ENCODE results near the gene EPB41L2.

Gene EPB41L2

DNA sequence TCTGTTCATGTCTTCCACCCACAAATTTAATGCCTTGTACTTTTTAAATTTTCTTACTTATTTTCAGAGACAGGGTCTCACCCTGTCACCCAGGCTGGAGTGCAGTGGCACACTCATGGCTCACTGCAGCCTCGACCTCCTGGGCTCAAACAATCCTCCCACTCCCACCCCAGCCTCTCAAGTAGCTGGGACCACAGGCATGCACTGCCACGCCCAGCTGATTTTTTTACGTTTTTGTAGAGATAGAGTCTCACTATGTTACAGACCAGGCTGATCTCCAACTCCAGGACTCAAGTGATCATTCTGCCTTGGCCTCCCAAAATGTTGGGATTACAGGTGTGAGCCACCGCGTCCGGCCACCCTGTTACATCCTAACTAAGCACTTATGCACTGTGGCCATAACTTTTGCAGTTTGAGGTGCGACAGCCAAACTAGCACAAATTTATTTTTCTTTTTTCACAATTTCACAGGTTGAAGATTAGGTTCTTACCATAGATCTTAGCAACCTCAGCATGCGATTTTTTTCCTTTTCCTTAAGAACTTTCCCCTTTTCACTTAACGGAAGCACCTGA lies 92.1 kb downstream of the EPB41L2 start:
- H3K4me3 Mint-ChIP-seq, result no peak overlapping the region
- no peaks in the 10 kb centered on the region for H3K9me3 Mint-ChIP-seq (ENCODE audit: low read depth)
- H3K4me1 Mint-ChIP-seq (ENCODE audit: low read depth), result no peaks in the 10 kb centered on the region
- H3K27me3 Mint-ChIP-seq, result no peaks in the 10 kb centered on the region
- H3K36me3 Mint-ChIP-seq, result no peaks in the 10 kb centered on the region
- no peak overlapping the region for H3K27ac Mint-ChIP-seq

DNA sequence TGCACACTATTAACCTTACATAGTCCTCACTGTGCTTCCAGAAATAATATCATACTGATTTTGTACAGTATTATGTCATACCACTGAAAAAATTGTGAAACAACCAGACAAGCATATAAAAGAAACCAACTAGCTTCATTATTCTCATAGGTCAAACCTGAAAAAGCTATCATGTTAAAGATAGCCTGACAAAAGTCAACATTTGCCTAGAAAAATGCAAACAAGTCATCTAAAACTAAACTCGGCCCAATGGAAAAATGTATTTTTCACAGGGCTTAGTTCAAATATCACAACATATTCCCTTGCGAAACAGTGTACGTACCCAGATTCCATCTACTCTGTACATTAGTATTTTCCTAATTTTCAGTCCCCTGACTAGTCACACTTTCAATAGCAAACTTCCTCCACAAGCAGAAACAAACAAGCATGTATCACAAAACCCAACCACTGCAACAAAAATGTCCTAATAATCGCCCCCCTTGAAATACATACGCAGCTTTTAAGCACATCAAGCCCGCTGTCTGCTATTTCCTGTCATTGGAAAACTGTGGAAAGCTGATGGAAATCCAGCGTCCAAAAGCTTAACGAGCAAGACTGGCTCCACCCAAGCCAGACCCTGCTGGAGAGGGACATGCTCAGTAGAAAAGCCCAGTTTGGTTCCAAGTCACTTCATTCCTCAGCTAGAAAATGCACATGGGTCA lies 93.1 kb downstream of the EPB41L2 start:
- Mint-ChIP-seq H3K27me3 (no peaks in the 10 kb centered on the region), H3K36me3 (no peaks in the 10 kb centered on the region), H3K4me1 (ENCODE audit: low read depth) (no peaks in the 10 kb centered on the region), H3K9me3 (ENCODE audit: low read depth) (no peaks in the 10 kb centered on the region), H3K4me3 (no peak overlapping the region), H3K27ac (no peak overlapping the region)

DNA sequence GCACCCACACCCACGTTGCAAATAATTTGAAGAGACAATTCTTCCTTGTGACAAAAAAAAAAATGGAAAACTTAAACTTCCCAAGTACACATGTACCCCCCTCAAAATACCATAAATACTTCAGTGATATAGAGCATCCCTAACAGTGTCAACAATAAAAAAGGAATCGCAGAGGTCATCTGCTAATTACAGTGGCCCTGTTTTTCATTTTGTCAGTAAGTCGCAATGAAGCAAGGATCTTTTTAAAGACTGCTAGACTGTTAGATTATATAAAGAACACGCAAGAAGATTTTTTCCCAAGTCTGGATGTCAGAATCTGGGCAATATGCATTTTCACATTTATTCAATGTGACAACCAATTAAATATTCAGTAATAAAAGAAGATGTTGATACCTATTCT lies 93.9 kb downstream of the EPB41L2 start:
- Mint-ChIP-seq H3K9me3 (ENCODE audit: low read depth) (no peaks in the 10 kb centered on the region), H3K27ac (no peak overlapping the region), H3K4me1 (ENCODE audit: low read depth) (no peaks in the 10 kb centered on the region)

DNA sequence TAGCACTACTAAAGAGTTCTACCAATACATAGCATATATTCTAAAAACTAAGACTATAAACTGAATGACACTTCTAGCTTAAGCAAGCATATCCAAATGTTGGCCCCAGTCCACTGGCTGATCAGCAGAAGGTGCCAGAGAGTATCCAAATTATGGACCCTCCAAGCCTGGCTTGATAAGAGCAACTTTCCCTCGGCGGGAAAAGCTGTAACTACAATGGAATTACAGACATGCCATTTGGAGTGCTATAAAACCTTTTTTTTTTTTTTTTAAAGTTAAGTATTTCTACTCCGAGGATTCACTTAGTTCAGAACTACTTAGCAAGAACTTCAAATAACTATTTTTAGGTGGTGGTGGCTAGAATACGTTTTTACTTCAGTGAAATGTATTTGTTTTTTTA lies 94.6 kb downstream of the EPB41L2 start:
- Mint-ChIP-seq H3K4me1 (ENCODE audit: low read depth) (no peaks in the 10 kb centered on the region), H3K27me3 (no peaks in the 10 kb centered on the region), H3K36me3 (no peaks in the 10 kb centered on the region), H3K9me3 (ENCODE audit: low read depth) (no peaks in the 10 kb centered on the region), H3K4me3 (no peak overlapping the region), H3K27ac (no peak overlapping the region)

More for the DNA sequence above, 93.9 kb downstream of the EPB41L2 start:
- no peaks in the 10 kb centered on the region for H3K36me3 Mint-ChIP-seq
- H3K4me3 Mint-ChIP-seq, result no peak overlapping the region
- H3K27me3 Mint-ChIP-seq, result no peaks in the 10 kb centered on the region

DNA sequence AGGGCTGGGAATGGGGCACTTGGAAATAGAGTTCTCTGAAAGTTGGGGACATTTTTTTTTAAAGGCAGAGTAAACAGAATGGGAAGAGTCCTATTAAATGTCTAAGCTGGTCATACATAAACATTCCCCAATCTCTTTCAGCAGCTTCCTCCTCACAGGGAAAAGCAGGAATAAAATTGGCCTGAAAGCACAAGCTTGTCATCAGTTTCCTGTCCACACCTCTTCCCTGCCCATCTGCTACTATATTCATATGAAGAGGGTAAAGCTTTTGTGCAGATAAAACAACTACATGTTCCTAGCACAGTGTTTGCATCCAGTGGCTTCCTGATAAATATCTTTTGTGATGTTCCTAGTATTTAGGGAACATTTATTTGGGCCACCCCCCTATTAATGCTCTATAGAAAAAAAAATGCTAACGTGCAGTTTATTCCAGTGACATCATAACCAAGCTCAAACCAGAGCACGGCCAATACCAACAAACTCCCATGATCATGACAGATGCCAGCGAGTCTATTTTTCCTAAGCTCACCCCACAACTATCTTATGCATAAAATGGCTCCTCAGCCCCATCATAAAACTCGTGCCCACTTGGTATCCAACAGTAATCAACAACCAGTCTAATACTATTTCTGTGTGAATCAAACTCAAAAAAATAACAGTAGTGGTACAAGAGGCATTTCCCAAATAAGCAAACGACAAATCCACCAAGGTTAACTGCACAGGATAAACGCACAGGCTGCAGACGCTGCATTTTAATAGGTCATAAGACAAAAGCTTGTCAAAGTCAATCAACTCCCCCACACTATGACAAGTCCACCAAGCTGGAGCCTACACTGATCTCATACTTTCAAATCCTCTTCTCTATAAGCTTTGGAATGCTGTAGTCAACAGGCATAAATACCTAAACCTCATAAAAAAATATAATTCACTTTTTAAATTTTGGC lies 95.3 kb downstream of the EPB41L2 start:
- H3K9me3 Mint-ChIP-seq (ENCODE audit: low read depth), result no peaks in the 10 kb centered on the region
- no peaks in the 10 kb centered on the region for H3K4me1 Mint-ChIP-seq (ENCODE audit: low read depth)
- no peak overlapping the region for H3K27ac Mint-ChIP-seq

DNA sequence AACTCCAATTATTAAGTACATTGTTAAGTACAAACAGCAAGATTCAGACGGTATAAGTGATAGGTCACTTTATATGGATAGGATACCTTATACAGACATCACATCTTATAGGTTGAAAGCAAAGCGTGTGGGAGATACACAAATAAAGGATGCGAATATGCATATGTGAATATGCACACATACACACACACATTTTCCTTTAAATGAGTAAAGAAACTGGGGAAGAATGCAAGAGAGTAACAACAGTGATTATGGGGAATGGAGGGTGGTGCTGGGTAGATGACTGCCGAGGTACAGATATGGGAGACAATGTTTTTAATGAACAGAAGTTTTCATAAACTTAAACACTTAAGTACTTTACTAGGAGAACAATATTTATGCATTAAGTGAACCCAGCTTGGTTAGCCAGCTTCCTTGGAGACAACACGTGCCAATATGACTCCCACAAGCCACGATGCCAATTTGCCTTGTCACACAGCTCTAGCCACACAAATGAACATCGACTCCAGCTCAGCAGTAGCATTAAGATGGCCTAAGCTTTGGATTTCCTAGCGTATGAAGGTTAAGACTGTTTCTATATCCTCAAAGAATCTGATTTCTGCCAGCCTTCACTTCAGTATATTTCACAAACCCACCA lies 96.6 kb downstream of the EPB41L2 start:
- Mint-ChIP-seq H3K27me3 (no peaks in the 10 kb centered on the region), H3K27ac (no peak overlapping the region), H3K4me1 (ENCODE audit: low read depth) (no peaks in the 10 kb centered on the region), H3K4me3 (no peak overlapping the region), H3K9me3 (ENCODE audit: low read depth) (no peaks in the 10 kb centered on the region), H3K36me3 (no peaks in the 10 kb centered on the region)

More for the DNA sequence above, 95.3 kb downstream of the EPB41L2 start:
- Mint-ChIP-seq H3K4me3 (no peak overlapping the region), H3K36me3 (no peaks in the 10 kb centered on the region), H3K27me3 (no peaks in the 10 kb centered on the region)

DNA sequence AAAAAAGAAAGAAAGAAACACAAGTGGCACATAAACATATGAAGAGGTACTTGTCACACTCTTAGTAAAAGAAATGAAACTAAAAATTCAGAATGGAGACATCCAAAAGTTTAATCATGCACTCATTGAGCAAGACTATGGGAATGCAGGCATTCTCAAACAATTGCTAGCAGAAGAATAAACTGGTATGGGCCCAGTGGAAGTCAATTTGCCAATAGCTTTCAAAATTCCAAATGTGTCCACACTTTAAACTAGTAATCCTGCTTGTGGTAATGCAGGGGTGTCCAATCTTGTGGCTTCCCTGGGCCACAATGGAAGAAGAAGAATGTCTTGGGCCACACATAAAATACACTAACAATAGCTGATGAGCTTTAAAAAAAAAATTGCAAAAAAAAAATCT lies 97.4 kb downstream of the EPB41L2 start:
- Mint-ChIP-seq H3K27me3 (no peaks in the 10 kb centered on the region), H3K4me3 (no peak overlapping the region), H3K4me1 (ENCODE audit: low read depth) (no peaks in the 10 kb centered on the region), H3K36me3 (no peaks in the 10 kb centered on the region), H3K27ac (no peak overlapping the region), H3K9me3 (ENCODE audit: low read depth) (no peaks in the 10 kb centered on the region)

DNA sequence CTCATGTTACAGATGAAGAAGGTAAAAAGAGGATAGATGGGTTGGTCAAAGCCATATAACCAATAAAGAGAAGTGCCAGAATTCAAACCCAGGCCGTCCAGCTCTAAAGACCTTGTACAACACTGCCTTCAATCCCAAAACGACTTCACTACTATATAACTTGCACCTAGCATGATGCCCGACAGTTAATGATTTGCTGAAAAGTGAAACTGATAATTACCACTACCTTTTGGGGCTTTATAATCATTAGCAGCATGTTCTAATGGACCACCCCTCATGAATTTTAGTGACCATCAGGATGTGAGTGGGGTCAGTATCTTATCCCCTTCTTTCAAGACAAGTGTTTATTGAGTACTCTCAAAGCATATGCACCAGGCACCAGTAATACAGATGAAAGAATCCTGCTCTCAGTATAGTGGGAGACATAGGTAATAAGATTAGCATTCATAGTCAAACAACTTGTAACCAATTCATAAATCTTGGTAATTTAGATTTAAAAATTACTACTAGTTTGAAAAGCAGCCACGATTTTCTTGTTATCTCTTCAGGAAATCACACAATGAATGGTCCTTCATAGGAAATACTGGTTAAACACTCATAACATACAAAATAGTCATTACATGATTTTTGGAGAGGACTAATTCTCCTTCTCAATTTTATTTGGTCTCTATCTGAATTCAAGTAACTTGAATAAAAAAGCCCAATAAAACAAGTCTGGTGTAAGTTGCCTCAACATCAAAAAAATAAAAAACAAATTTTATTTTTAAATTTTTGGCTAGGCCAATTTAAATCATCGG lies 98.0 kb downstream of the EPB41L2 start:
- no peaks in the 10 kb centered on the region for H3K4me1 Mint-ChIP-seq (ENCODE audit: low read depth)
- no peaks in the 10 kb centered on the region for H3K36me3 Mint-ChIP-seq
- H3K9me3 Mint-ChIP-seq (ENCODE audit: low read depth), result no peaks in the 10 kb centered on the region
- no peak overlapping the region for H3K27ac Mint-ChIP-seq
- no peaks in the 10 kb centered on the region for H3K27me3 Mint-ChIP-seq
- H3K4me3 Mint-ChIP-seq, result no peak overlapping the region

DNA sequence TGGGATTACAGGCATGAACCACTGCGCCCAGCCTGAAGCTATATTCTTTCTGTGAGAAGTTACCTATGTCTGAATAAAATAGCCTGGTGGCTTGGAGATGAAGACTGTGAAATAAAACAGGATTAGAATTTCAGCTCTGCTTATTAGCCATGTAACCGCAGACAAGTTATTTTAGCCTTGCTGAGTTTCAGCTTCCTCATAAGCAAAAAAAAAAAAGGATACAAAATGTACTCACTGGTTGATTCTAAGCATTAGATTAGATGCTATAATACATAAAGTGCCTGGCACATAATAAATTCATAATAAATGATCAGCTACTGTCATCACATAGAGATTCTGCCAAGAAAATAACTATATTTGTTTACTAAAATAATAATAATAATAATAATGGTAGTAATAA lies 98.8 kb downstream of the EPB41L2 start:
- Mint-ChIP-seq H3K36me3 (no peaks in the 10 kb centered on the region), H3K27me3 (no peaks in the 10 kb centered on the region), H3K4me1 (ENCODE audit: low read depth) (no peaks in the 10 kb centered on the region), H3K9me3 (ENCODE audit: low read depth) (no peaks in the 10 kb centered on the region), H3K27ac (no peak overlapping the region), H3K4me3 (no peak overlapping the region)

DNA sequence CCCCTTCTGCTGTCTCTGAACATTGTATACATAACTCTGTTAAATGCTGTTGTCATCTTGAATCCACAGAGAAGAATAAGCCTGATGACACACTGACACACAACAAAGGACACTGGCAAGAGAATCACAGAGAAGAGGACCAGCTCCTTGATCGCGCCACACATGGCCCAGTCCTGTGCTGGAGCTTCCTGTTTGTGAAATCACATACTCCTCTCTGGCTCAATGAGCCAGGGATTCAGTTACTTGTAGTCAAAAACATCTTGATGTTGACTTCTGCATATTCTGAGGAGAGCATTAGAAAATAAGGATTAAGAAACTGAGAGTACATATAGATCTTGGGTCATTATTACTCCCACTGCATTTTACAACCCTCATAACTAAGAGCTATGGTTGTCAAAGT lies 100.1 kb downstream of the EPB41L2 start:
- H3K27ac Mint-ChIP-seq, result no peak overlapping the region
- H3K4me3 Mint-ChIP-seq, result no peak overlapping the region
- H3K4me1 Mint-ChIP-seq (ENCODE audit: low read depth), result no peaks in the 10 kb centered on the region
- no peaks in the 10 kb centered on the region for H3K9me3 Mint-ChIP-seq (ENCODE audit: low read depth)
- H3K27me3 Mint-ChIP-seq, result no peaks in the 10 kb centered on the region
- no peaks in the 10 kb centered on the region for H3K36me3 Mint-ChIP-seq

DNA sequence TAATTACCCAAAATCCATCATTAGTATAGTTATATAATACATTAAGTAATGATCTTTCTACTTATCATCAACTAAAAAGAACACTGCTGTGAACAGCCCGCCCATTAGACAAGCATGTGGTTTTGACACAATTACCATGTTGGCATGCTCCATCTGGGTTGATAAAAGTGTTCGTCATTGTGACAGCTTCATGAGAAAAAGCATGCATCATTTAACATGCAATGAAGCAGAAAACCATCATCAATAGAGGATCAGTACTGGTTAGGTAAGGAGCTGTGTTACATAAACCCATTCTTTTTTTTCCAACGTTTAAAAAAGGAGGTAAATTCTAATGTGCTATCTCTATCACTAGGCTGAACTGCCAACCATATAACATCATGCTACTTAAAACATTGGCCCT lies 101.9 kb downstream of the EPB41L2 start:
- Mint-ChIP-seq H3K4me1 (ENCODE audit: low read depth) (no peaks in the 10 kb centered on the region), H3K27me3 (no peaks in the 10 kb centered on the region), H3K36me3 (no peaks in the 10 kb centered on the region), H3K27ac (no peak overlapping the region), H3K9me3 (ENCODE audit: low read depth) (no peaks in the 10 kb centered on the region), H3K4me3 (no peak overlapping the region)

DNA sequence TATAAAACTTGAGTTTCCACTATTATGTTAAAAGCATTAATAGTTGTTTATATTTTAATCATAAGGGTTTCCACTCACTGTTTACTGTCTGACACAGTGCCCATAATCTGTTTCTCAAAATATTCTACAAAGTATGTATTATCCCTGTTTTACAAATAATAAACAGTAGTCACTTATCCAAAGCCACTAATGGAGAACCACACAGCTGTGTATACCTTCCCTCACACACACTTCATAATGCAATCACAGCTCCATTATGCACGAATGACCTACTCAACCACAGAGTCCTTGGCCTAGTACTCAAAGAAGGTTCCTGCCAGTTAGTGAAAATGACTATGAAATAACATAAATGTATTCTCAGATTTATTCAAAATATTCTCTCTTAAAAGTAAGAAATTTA lies 103.1 kb downstream of the EPB41L2 start:
- H3K4me1 Mint-ChIP-seq (ENCODE audit: low read depth), result no peaks in the 10 kb centered on the region
- no peaks in the 10 kb centered on the region for H3K27me3 Mint-ChIP-seq
- H3K9me3 Mint-ChIP-seq (ENCODE audit: low read depth), result no peaks in the 10 kb centered on the region
- H3K36me3 Mint-ChIP-seq, result peaks cover 3% of the 10 kb centered on the region
- no peak overlapping the region for H3K4me3 Mint-ChIP-seq
- H3K27ac Mint-ChIP-seq, result no peak overlapping the region

DNA sequence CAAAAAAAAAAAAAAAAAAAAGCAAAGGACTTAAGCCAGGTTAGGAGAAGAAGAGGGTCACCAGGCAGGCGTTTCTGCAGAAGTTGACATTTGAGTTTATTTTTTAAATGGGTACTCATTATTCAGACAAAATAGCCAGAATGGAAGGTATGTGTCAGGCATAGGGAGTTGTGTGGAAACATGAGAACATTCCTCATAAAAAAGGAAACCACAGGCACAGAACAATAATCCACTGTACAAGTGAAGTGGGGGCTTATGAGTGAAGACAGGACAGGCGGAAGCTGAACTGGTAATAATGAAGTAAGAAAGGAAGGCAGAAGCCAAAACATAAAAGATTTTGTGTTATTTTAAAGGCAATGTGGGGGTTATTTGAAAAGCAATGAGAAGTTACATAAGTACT lies 104.6 kb downstream of the EPB41L2 start:
- Mint-ChIP-seq H3K4me3 (no peak overlapping the region), H3K36me3 (peaks cover 3% of the 10 kb centered on the region), H3K27ac (no peak overlapping the region), H3K4me1 (ENCODE audit: low read depth) (no peaks in the 10 kb centered on the region), H3K27me3 (no peaks in the 10 kb centered on the region), H3K9me3 (ENCODE audit: low read depth) (no peaks in the 10 kb centered on the region)

DNA sequence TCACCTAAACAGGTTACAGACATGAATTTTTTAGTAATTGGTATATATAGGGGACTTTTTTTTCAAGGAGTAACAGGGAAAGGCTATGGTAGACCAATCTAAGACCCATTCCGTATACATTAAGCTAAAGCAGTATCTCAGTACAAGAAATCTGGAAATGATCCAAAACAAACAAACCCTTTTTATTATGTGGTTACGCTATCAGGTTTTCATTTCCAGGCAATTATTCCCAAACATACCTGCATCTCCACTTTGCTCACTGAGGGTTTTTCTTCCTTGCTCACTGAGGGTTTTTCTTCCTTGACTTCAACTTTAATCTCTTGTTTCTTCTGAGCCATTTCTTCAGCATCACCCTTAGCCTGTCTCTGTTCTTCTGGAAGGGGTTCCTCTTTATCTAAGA lies 107.3 kb downstream of the EPB41L2 start:
- no peak overlapping the region for H3K4me3 Mint-ChIP-seq
- H3K9me3 Mint-ChIP-seq (ENCODE audit: low read depth), result no peaks in the 10 kb centered on the region

More for the DNA sequence above, 107.3 kb downstream of the EPB41L2 start:
- Mint-ChIP-seq H3K36me3 (peaks cover 7% of the 10 kb centered on the region), H3K4me1 (ENCODE audit: low read depth) (no peaks in the 10 kb centered on the region), H3K27ac (no peak overlapping the region), H3K27me3 (no peaks in the 10 kb centered on the region)
